Gastroesophageal sphincter (tissue), 4 donors: ENCODE results near the gene YIF1B. TPM values are rescaled to one million over a fixed set of nuclear protein-coding genes. Genes with fewer than 3 reads are reported as not detected.
A peak's percentile ranks its signal among the peaks of the same experiment; 100 is the strongest.

Experiments
- ATAC-seq: fragments of 150-250 bp; one replicate; pipeline ENCODE4 v1.9.1; 2016; ENCODE audit warnings: mild to moderate bottlenecking, moderate library complexity
- H3K27ac ChIP-seq, 4 donors: fragments of 200-600 bp; sonication (generic) in 3 of 4; 1 replicate in 3 of 4; 2 replicates in 1 of 4; pipeline ENCODE4 v1.5.1; 2016 to 2019
- H3K27me3 ChIP-seq: fragments of 200-600 bp; sonication (generic); one replicate; pipeline ENCODE4 v1.5.1; 2019
- H3K36me3 ChIP-seq, 2 donors: fragments of 200-600 bp; sonication (generic); one replicate each; pipeline ENCODE4 v1.5.1; 2019; ENCODE audit warnings: control low read depth in 1 of 2
- H3K4me1 ChIP-seq, 3 donors: fragments of 200-600 bp; sonication (generic); 1 replicate in 2 of 3; 2 replicates in 1 of 3; pipeline ENCODE4 v1.5.1; 2016 to 2019; ENCODE audit warnings: control low read depth in 2 of 3
- H3K4me3 ChIP-seq, 2 donors: fragments of 200-600 bp; sonication (generic); one replicate each; pipeline ENCODE4 v1.5.1; 2019; ENCODE audit warnings: mild to moderate bottlenecking in 1 of 2, moderate library complexity in 1 of 2
- H3K9me3 ChIP-seq, 3 donors: fragments of 200-600 bp; sonication (generic); one replicate each; pipeline ENCODE4 v1.5.1; 2017 to 2019; ENCODE audit warnings: control low read depth in 2 of 3
- CTCF ChIP-seq, 4 experiments: fragments of 200-600 bp in 2 of 4; fragments of 450-650 bp in 2 of 4; sonication (generic) in 1 of 4; IDR thresholded peaks; one replicate each; pipeline ENCODE4 v1.5.1; 2017 to 2019; ENCODE audit warnings: antibody characterized with exemption in 4 of 4, mild to moderate bottlenecking in 2 of 4, moderate library complexity in 2 of 4
- EP300 ChIP-seq: sonication (generic); formaldehyde crosslinking; IDR thresholded peaks from one replicate; pipeline ENCODE4 v1.6.1; 2017; ENCODE audit warnings: antibody characterized with exemption, mild to moderate bottlenecking
- POLR2A ChIP-seq, 2 donors: fragments of 450-650 bp; IDR thresholded peaks; one replicate each; pipeline ENCODE4 v1.6.1; 2017; ENCODE audit warnings: antibody characterized with exemption in 2 of 2, mild to moderate bottlenecking in 2 of 2, moderate library complexity in 1 of 2
- POLR2AphosphoS5 ChIP-seq: sonication (generic); formaldehyde crosslinking; IDR thresholded peaks from one replicate; pipeline ENCODE4 v1.6.1; 2017; ENCODE audit warnings: antibody characterized with exemption
- WGBS, 2 donors: methylation state at CpG; one replicate each; pipeline ENCODE4 v1.1.5; 2018; ENCODE audit warnings: low coverage in 1 of 2; 5-methylcytosine and 5-hydroxymethylcytosine counted together
- total RNA-seq, 4 donors: library from RNA; depleted of rRNA; stranded (reverse); fragments of >200 nt; gene quantifications; one replicate each; pipeline ENCODE4 v1.1.0, GENCODE V29; 2016

Gene YIF1B
- total RNA-seq, 4 donors from 2014 or later: 14.0 to 20.7 (median 17.1) TPM

DNA sequence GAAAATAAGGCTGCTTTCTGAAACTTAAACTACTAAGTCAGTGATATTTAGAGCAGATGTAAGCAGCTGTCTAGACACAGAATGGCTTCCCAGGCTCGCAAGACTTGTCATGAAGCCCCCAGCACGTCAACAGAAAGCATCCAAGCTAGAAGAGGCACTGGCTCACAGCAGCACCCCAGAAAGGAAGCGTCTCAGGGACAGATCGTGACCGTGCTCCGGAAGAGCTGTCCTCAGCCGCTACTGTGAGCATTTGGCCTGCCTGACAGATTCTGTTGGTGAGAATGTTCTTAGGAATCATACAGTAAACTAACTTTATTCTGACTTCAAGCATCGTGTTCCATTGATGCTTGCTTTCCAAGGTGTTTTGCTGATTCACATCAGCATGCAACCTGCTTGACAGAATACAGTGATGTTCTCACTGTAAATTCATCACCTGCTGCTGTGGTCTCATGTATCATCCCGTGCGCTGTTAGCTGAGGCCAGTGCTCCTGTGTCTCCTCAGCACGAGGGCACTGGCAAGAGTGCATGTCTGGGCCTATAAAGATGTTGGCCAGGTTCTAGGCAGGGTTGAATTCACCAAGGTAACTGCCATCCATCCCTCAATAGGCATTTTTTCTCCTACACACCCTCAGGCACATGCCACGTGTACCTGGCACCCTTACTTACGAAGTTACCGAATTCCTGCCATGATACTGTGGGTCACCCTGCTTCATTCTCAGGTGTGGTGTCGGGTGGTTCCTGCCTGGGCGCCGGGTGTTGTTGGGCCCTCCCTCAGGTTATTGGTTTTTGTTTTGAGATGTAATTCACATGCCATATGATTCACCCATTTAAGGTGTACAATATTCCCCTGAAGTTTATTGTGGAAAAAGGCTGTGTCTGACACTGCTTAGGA lies 35.5 kb downstream of the YIF1B start:
- WGBS, 2 donors: 66 to 93% methylated on average over 5 to 13 of the region's 17 CpGs
- H3K4me1 ChIP-seq: peaks cover 0 to 26% (median 12%) of the 10 kb centered on the region in 3 donors
- no peak for ATAC-seq
- H3K27ac ChIP-seq: peak overlapping the region in 2 of 4 donors; percentile 10 to 24
- no peaks in the 10 kb centered on the region for H3K9me3 ChIP-seq
- H3K4me3 ChIP-seq: no peak overlapping the region
- H3K27me3 ChIP-seq: no peaks in the 10 kb centered on the region
- H3K36me3 ChIP-seq: no peaks in the 10 kb centered on the region
- no peak for TF ChIP-seq POLR2AphosphoS5
- no peak for TF ChIP-seq POLR2A (IDR thresholded peaks at IDR 0.05)
- TF ChIP-seq CTCF (IDR thresholded peaks at IDR 0.05): no peak
- TF ChIP-seq EP300: no peak

DNA sequence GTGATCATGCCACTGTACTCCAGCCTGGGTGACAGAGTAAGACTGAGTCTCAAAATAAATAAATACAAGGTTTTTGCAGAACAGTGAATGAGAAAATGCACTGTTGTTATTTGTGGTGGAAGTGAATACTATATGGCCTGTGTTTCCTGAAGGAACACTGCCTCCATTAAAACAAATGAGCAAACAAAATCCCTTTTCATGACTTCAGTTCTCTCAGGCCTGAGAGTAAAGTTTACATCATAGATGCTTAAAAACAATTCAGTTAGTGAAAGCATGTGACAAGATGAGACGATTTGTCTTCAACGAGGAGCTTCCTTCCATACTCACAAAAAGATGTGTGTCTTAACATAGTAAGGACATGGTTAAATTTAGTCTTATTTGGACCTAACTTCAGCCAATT lies 37.0 kb downstream of the YIF1B start:
- Histone ChIP-seq H3K36me3 (no peaks in the 10 kb centered on the region), H3K4me1 (peaks cover 0 to 32% (median 12%) of the 10 kb centered on the region in 3 donors), H3K9me3 (no peaks in the 10 kb centered on the region), H3K27ac (peak overlapping the region; percentile 13 to 79 (median 68)), H3K27me3 (no peaks in the 10 kb centered on the region), H3K4me3 (no peak overlapping the region)
- 28 to 44% methylated on average over 2 of the region's 2 CpGs for WGBS, 2 donors
- no peak for ATAC-seq
- TF ChIP-seq EP300 (no peak), POLR2A (IDR thresholded peaks at IDR 0.05) (no peak), POLR2AphosphoS5 (no peak), CTCF (IDR thresholded peaks at IDR 0.05) (no peak)

DNA sequence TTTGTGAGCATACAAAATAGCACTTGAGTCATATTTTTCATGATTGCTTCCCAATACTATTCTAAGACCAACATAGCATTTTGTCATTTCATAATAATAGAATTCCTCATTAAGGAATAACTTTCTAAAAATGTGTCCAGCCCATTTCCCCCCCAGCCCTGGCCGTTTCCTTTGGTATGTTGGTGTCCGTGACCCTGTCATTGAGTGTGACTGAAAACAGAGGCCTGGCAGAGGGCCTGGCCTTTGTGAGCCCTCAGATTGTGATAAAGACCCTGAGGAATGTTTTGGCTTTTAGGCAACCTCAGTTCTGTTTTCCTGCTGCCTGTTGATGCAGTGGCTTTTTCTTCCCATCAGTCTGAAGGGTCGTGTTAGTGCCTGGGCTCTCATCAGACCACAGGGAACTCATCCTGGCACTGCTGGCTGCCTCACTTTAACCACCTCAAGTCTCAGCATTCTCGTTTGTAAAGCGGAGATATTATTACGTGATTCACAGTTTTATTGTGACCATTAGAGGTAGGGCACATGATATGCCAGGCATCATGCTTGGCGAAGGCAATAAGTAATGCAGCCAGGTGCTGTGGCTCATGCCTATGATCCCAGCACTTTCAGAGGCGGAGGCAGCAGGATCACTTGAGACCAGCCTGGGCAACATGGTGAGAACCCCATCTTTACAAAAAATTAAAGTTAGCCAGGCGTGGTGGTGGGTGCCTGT lies 37.6 kb downstream of the YIF1B start:
- H3K9me3 ChIP-seq: no peaks in the 10 kb centered on the region
- no peaks in the 10 kb centered on the region for H3K36me3 ChIP-seq
- peak overlapping the region; percentile 13 to 79 (median 68) for H3K27ac ChIP-seq
- WGBS, 2 donors: 45 to 64% methylated on average over 4 to 7 of the region's 9 CpGs
- no peaks in the 10 kb centered on the region for H3K27me3 ChIP-seq
- peaks cover 0 to 32% (median 12%) of the 10 kb centered on the region in 3 donors for H3K4me1 ChIP-seq
- ATAC-seq: peak; percentile 81
- peak; percentile 69 for TF ChIP-seq POLR2AphosphoS5
- no peak for TF ChIP-seq CTCF (IDR thresholded peaks at IDR 0.05)
- no peak overlapping the region for H3K4me3 ChIP-seq

DNA sequence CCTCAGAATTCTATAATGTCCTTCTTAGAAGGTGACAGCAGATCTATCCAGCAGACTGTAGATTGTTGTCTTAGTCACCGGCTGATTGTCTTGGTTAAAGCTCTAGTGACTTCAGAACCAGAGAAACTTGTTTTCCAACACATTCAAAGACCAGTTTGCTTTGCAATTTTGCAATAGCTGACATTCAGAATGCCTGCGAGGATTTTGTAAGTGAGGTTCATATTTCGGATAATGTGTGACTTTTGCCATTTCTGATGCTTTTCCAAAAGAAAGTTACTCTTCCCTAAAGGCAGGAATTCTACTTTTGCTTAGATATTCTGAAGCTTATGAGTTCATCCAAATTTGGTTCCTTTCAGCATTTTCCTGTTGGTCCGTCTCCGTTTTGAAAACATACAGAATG lies 38.2 kb downstream of the YIF1B start:
- Histone ChIP-seq H3K36me3 (no peaks in the 10 kb centered on the region), H3K9me3 (no peaks in the 10 kb centered on the region), H3K27me3 (no peaks in the 10 kb centered on the region), H3K4me1 (peaks cover 0 to 32% (median 12%) of the 10 kb centered on the region in 3 donors), H3K4me3 (no peak overlapping the region), H3K27ac (peak overlapping the region in 3 of 4 donors; percentile 67 to 79 (median 70))
- TF ChIP-seq POLR2AphosphoS5 (no peak), POLR2A (IDR thresholded peaks at IDR 0.05) (no peak), EP300 (no peak), CTCF (IDR thresholded peaks at IDR 0.05) (no peak)
- ATAC-seq: peak; percentile 26
- WGBS, 2 donors: 31 to 56% methylated on average over 5 of the region's 5 CpGs
